Measurements from ENCODE around the gene TTC16.

TTC16 gene

DNA sequence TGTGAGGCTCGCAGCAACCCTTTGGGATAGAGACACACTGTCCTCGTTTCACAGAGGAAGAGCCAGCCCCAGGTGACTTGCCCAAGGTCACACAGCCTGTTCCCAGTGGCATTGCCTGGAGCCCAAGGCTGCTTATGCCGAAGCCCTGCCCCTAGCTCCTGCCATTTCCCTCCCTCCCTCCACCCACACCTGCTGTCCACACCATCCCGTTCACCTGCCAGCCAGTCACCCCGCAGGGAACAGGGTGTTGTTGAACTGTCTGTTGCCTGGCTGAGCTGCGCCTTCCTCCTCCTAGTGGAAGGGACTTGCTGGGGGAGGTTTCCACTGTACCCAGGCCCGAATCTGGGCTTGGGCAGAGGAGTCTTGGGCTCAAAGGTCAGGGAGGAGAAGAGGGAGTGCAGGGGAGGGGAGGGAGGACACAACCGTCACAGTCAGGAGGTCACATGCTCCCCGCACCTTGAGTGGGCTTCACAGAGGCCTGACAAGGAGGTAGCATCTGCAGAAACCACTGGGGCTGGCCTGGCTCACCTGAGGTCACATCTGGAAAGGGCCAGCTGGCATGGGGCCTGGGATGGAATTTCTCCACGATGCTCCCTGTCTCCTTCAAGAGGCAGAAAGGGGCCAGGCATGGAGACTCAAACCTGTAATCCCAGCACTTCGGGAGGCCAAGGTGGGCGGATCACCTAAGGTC, 6.3 kb downstream of the TTC16 start:
- DNase-seq (ENCODE audit: low read depth), result no peak

DNA sequence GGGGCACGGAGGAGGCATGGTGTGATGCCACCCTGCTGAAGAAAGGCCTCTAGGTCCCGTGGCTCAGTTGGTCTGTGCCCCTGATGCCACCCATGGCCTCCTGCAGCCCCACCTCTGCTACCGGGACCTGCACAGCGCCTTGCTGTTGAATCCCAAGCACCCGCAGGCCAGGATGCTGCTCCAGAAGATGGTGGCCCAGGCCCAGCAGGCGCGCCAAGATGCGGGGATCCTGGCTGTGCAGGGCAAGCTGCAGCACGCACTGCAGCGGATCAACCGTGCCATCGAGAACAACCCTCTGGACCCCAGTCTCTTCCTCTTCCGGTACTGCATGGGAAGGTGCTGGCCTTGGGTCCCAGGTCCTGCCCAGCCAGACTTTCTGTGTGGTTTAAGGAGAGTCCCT, 7.1 kb downstream of the TTC16 start:
- DNase-seq (ENCODE audit: low read depth), result no peak

DNA sequence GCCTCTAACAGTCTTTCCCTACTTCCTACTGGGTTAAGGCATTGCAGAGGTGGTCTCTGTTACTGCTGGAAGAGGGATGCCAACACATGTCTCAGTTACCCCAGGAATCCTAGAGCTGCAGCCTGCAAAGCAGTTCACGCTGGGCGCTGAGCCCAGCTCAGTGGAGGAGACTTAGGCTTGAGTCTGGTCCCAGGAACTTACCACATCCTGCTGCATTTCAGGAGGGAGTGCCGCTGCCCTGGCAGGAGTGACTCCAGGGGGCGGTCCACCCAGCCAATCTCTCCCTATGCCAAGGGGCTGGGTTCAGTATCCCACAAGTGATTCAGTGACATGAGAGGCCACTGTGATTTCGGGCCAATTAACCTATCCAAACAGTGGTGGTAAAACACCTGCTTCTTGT, 7.6 kb downstream of the TTC16 start:
- DNase-seq (ENCODE audit: low read depth), result peak; percentile 54

DNA sequence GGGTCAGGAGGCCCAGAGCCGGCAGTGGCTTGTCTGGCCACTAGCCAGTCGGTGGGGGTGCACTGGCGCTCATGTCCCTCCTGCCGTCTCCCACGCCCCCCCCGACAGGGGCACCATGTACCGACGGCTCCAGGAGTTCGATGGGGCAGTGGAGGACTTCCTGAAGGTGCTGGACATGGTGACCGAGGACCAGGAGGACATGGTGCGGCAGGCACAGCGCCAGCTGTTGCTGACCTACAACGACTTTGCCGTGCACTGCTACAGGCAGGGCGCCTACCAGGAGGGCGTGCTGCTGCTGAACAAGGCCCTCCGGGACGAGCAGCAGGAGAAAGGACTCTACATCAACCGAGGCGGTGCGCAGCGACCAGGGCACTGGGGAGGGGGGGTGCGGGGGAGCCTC, 8.1 kb downstream of the TTC16 start:
- DNase-seq (ENCODE audit: low read depth), result no peak

DNA sequence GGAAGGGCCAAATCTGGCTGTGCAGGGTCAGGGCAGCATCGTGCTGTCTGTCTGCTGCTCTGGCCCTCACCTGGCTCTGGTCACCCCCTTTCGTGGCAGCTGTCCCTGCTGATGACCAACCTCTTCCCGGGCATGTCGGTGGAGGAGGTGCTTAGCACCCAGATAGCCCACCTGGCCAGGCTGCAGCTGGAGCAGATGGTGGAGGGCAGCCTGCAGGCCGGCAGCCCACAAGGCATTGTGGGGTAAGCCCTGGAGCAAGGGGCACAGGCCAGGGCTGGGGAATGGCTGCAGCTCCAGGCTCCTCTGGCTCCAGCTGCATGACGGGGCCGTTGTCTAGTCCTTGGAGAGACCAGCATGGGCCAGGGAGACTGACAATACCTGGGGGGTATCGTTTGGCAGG, 11.0 kb downstream of the TTC16 start:
- DNase-seq (ENCODE audit: low read depth), result no peak

DNA sequence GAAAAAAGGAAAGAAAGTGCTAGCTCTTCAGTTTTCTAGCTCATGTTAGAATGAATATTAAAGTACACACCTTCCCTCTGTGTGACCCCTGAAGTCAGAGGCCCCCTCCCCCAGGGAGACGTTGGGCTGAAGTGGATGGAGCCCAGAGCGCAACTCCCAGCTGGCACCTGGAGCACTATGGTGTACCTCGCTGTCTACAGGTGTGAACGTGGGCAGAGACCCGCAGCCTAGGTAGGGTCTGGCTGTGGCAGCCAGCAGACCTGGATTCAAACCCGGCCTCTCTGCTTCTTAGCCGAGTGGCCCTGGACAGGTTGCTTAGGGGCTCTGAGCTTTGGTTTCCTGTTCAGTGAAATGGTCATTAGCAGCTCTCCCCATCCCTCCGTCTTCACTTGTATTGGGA, 12.9 kb downstream of the TTC16 start:
- no peak for DNase-seq (ENCODE audit: low read depth)

DNA sequence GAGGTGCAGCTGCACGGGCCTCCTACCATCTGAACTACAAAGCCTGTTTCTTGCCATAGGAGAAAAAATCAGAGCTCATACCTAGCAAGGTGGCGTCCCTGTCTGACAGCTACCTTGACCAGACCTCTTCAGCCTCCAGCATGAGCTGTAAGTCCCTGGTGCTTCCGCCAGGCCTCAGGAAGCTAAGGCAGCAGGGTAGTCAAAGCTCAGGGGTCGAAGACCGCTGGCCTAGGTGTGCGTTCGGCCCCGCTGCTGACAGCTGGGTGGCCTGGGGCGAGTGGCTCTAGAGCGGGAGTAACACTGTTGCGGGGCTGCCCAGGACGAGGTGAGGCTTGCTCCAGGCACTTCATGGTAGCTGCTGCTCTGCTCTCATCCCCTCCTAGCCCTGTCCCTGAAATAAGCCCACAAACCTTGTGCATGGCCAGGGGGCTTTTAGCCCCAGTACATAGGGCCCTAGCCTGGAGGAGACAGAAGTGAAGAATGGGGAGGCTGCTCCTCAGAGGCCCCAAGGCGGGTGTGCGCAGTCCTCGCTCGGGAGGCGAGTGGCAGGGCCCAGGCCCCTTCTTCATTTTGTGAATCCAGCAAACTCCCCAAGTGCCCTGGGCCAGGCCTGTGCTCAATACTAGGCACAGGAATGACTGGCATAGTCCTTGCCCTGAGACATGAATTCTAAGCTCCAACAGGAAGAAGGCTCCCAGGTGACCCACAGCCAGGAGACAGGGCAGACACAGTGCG, 13.8 kb downstream of the TTC16 start:
- no peak for DNase-seq (ENCODE audit: low read depth)

DNA sequence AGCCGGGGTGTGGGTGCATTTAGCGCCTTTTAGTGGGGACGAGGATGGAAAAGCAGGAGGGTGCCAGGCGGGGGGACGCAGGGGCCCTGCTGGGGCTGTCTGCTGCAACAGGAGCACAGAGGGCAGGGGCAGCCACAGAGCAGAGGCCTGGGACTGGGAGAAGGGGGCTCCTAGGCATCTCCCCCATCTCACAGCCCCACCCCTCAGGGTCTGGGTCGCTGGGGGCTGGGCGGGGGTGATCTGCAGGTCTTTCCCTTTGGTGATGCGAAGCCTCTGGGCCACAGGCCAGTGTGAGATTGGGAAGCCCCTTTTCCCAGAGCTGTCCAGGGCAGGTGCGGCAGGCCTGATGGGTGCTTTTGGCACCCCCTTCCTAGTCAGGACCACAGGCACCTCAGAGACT, 14.4 kb downstream of the TTC16 start:
- DNase-seq (ENCODE audit: low read depth), result no peak

DNA sequence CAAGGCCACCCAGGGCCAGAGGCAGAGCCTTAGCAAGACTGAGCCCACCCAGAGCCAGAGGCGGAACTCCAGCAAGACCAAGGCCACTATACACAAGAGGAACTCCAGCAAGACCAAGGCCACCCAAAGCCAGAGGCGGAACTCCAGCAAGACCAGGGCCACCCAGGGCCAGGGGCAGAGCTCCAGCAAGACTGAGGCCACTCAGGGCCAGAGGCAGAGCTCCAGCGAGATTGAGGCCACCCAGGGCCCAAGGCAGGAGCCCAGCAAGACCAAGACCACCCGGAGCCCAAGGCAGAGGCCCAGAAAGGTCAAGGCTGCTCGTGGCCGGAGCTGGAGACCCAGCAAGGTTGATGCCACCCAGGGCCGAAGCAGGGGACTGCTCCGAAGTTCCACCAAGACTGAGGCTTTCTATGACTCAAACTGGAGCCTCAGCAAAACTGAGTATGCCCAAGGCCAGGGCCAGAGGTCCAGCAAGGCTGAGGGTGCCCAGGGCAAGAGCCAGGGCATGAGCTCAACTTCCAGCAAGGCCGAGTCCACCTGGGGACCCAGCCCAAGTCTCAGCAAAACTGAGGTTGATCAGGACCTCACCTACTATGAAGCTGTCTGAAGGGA, 15.0 kb downstream of the TTC16 start:
- no peak for DNase-seq (ENCODE audit: low read depth)

DNA sequence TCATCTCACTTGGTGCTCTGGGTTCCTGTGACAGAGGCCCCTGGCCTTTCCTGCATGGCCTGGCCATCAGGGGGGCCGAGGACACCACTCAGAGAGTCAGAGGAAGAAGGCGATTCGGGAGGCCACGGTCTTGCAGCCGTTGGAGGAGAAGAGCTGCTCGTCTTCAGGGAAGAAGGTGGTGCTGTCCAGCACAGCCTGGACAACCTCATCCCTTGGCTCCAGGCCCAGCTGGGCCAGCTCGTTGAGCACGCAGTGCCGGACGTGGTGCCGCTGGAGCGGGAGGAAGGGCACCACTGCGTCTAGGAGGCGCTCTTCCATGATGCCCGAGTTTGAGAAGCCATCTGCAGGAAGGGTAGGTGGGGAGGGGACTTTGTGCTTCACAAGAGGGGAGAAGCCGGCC, 16.1 kb downstream of the TTC16 start:
- no peak for DNase-seq (ENCODE audit: low read depth)

DNA sequence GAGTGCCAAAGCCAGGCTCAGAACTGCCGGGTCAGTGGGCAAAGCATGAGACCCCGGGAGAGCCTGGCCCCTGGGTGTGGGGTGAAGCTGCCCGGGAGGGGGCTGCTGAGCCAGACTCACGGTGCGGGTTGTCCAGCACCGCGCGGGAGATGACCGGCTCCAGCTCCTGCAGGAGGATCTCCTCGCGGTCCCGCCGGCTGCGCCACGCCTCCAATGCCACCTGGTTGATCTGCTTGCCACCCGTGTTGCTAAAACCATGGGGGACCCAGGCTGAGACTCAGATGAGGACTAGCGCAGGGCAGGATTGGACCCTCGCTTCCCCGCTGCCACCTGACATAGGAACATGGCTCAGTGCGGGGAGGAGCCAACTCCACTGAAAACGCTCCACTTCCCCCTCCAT, 16.6 kb downstream of the TTC16 start:
- DNase-seq (ENCODE audit: low read depth), result no peak

DNA sequence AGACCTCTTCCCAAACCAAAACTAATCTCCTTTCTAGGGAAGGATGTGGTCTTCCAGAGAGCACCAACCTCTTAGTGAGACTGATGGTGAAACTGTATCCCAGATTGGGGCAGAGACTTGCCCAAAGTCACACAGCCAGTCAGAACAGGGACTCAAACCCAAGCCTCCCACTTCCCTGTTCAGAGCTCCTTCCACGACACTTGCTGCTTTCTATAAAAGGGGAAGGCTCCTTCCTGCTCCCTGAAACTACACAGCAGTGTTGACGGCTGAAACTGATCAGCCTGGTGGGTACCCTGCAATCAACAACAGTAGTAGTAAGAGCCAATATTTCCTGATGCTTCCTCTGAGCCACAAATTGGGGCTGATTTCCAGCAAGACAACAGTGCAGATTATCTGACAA, 17.7 kb downstream of the TTC16 start:
- no peak for DNase-seq (ENCODE audit: low read depth)

DNA sequence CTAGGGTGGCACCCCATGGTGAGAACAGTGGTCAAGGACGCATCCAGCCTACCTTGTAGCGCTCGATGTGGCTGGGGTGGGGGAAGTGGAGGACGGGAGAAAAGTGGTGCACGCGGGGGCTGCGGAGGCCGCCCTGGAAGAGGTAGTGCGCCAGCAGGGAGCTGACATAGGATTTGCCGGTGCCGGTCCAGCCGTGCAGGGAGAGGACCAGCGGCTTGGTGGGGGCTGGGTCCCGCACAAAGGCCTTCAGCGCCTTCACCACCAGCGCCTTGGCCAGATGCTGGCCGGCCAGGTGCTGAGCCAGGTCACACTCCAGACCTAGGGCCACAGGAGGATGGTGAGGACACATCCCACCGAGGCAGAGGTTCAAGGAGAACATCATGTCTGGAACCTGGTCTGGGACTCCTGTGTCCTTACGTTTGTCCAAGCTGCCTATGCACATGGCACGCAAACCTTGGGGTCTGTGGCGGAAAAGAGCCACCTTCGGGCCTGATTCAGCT, 18.4 kb downstream of the TTC16 start:
- DNase-seq (ENCODE audit: low read depth), result no peak

DNA sequence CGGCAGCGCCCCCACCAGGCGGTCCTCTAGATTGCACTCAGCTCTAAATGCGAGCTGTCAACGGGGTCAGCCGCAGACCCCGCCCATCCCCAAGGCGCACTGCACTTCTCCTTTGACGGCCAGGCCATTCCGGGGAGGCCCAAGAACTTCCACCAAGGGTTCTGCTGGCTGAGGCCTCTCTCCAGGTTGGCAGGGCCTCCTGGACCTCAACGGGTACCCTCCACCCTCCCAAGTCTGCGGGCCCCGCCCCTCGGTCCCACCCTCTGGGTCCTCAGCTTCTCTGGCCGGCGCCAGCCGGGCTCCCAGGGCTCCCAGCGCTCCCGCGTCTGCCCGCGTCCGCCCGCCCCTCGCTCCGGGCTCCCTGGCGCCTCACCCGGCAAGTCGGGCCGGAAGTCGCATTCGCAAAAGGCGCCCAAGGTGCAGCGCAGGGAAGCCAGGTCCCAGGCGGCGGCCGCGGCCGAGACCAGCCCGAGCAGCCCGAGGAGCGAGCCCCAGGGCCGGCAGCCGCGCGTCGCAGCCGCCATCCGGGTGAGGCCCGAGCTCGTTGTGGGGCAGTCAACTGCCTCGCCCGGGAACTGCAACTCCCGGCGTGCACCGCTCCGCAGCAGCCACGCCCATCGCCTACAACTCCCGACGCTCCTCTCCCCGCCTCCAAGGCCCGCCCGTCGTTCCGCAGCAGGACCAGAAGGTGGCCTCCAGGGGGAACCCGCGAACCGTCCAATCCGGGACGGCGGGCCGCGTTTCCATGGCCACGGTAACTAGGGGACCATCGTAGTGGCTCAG, 19.1 kb downstream of the TTC16 start, which contains the start of gene TOR2A:
TSS of gene TOR2A (minus strand) at position 548 of the 783 bp plus-strand sequence. CDS start at position 524, 24 bp downstream.
- peak; percentile 98 for DNase-seq (ENCODE audit: low read depth)

DNA sequence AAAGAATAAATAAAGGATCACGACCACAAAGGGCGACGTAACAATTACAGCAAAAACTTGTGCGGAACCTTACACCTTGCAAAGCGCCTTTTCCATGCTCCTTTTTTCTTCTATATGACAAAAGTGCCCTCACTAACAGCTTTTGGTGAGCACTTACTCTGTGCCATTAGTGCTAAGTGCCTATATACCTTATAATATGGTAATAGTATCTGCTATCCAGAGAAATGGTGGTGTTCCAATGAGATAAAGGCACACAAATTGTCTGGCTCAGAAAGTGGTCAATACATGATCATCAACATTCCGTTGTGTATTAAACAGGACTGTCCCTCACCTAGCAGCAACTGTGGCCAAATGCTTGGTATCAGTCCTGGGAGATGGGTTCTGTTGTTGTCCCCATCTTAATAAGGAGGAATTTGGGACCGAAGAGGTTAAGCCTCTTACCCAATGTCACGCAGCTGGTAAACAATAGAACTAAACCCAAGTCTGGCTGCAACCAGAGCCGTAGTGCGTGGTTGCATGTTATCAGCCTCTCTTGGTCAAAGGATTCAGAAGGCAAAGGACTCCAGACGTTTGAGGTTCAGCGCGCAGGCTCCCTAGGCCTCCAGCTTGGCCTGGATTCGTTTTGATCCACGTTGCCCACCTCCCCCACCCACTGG, 19.8 kb downstream of the TTC16 start:
- no peak for DNase-seq (ENCODE audit: low read depth)

DNA sequence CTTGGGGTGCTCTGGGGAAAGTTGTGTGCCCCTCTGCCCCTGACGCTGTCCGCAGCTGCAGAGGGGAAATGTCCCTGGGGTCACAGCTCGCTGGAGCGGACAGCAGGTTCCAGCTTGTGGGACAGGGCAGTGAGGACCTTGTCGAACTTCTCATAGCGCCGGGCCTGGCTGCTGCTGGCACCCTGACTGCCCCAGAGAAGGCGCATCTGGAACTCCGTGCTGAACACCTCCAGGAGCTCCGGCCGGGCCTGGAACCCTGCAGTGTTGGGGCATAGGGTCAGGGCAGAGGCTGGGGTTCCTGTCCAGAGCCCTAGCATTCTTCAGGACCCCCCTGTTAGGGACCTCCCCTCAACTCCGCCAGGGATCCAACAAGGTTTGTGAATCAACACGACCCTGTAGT, 22.8 kb downstream of the TTC16 start:
- DNase-seq (ENCODE audit: low read depth), result no peak

DNA sequence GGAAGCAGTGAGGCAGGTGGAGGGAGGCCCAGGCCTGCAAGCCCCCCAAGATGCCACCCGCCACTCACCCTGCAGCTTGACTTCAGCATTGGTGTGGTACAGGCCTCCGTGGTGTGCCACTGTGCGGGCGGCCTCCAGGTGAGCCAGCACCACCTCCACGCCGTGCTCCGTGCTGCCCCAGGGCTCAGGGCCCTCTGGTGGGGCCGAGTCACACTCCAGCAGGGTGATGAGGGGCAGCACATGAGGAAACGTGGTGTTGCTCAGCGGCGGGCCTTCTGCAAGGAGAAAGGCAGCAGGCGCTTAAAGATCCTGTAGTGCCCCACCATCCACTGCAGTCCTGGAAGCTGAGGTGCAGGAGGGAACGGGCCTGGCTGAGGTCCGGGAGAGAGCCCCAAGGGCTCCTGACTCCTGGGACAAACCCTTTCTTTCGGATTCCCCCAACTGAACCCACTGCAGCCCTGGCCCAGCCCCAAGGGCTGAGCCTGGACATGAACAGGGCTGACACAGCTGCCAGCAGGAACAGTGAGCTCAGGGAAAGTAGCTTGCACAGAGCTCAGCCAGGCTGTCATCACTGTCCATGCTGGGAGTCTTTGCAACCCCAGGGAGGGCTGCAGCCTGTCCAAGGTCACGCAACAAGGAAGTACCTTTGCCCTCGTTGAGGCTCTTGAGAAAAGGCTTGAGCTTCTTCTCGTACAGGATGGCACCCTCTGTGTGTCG, 23.9 kb downstream of the TTC16 start:
- DNase-seq (ENCODE audit: low read depth), result no peak

DNA sequence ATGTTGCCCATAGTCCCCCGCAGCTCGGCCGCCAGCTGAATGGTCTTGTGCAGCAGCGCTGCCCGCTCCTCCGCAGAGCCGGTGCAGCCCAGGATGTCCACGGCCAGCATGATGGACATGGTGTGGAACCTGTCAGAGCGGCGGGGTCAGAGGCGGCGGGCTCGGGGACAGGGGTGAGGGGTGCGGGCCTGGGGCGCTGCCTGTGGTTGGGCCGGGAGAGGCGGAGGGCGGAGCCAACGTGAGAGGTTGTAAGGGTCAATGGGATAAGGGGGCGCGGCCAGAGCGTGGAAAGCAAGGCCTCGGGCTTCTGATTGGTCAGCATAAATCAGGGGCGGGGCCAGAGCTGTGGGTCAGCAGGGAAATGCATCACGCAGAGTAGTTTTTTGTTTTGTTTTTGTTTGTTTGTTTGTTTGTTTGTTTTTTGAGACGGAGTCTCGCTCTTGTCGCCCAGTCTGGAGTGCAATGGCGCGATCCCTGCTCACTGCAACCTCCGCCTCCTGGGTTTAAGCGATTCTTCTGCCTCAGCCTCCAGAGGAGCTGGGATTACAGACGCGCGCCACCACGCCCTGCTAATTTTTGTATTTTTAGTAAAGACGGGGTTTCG, 26.1 kb downstream of the TTC16 start:
- DNase-seq (ENCODE audit: low read depth), result no peak

DNA sequence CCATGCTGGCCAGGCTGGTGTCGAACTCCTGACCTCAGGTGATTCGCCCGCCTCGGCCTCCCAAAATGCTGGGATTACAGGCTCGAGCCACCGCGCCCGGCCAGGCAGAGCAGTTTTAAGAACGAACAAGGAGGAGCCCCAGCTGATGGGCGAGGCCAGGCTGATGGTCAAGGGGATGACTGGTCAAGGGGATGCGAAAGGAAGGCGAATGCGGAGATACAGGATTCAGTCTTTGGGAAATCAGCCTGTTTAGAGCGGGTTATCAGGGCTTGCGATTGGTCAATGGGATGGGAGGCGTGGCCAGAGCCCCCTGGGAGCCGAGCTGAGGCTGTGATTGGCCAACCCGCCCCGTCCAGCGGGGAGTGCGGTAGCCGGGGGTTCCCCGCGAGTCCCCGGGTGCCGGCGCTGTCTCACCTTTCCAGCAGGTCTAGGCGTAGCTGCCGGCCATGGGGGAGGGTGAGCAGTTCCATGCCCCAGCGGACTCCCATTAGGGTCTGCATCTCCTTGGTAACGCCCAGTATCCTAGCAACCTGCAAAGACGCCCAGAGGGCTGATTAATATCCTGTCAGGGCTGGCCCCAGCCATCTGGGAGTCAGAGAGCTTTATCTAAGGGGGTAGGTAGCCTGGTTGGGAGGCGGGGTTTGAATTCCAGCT, 26.7 kb downstream of the TTC16 start:
- no peak for DNase-seq (ENCODE audit: low read depth)

DNA sequence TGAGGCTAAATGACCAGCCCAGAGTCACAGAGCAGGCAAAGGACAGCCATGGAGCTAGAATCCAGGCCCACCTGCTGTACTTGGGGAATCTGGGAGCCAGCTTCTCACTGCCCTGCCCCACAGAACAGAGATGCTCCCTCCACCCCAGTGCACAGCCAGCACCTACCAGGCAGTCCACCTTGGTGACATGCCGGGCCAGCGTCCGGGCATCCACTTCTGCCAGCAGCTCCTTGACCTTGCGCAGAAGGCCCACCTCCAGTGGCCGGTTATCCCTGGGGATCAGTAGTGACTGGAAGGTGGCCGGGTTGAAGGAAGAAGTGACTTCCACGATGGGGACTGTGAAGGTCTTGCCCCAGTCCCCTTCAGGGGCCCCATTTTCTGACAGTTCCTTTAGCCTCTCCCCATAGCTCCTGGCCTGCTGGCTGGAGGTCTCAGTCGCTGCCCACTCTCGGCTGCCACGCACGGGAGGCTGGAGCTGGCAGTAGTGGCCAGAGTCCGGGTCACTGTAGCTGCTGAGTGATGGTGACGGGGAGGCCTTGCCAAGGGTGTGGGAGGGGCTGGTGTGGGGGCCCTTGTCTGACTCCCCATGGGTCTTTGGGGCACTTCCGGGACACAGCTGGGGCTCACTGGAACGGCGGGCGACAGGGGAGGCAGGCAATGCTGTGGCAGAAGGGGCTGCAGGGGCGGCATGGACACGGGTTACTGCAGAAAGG, 28.7 kb downstream of the TTC16 start:
- no peak for DNase-seq (ENCODE audit: low read depth)
